Measurements from ENCODE around the gene KRTAP10-11.

- TF ChIP-seq CTCF (IDR thresholded peaks at IDR 0.05 in 4 of 5, conservative IDR thresholded peaks at IDR 0.05 in 1 of 5) = no peak
- no peak for TF ChIP-seq POLR2A (IDR thresholded peaks at IDR 0.05)
Measured at GRCh38 chr21:44696572-44696971, 50.4 kb downstream of the KRTAP10-11 start.
